Measurements from ENCODE around the gene GABBR1.

- no peak for TF ChIP-seq CTCF (IDR thresholded peaks at IDR 0.05; ENCODE audit: poor library complexity, severe bottlenecking)
- no peak for TF ChIP-seq EP300 (conservative IDR thresholded peaks at IDR 0.05; ENCODE audit: poor library complexity, severe bottlenecking)
Measured at GRCh38 chr6:29676981-29677601, 44.1 kb upstream of the GABBR1 start.
